ENCODE data around the gene SLC25A6. TPM values are rescaled to one million over a fixed set of nuclear protein-coding genes. Genes with fewer than 3 reads are reported as not detected.

The SLC25A6 gene
- total RNA-seq, 1 experiment from 2014 or later, result 463 TPM

DNA sequence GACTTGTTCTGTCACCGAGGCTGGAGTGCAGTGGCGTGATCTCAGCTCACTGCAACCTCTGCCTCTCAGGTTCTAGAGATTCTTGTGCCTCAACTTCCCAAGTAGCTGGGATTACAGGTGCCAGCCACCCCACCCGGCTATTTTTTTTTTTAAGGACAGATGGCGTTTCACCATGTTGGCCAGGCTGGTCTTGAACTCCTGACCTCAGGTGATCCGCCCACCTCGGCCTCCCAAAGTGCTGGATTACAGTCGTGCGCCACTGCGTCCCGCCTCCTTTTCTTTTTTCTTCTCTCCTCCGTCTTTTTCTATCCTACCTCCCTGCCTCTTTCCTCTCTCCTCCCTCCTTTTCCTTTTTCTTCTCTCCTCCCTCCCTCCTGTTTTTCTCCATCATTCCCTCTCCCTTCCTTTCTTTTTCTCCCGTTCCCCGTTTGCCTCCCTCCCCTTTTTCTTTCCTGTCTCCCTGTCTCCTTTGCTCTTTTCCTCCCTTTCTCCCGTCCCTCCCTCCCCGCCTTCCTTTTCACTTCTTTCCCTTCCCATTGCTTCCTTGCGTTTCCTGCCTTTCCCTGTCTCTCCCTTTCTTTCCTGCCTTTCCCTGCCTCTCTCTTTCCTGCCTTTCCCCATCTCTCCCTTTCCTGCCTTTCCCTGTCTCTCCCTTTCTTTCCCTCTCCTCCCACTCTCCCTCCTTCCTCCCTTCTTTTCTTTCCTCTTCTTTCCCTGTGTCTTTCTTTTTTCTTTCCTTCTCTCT is 2.1 kb upstream of the SLC25A6 start:
- Mint-ChIP-seq H3K27me3 (ENCODE audit: insufficient read depth, unreplicated experiment) (no peaks in the 10 kb centered on the region), H3K9me3 (ENCODE audit: unreplicated experiment) (peaks cover 9% of the 10 kb centered on the region), H3K27ac (ENCODE audit: low read depth, unreplicated experiment) (peak overlapping the region; percentile 96), H3K4me3 (ENCODE audit: unreplicated experiment) (peak overlapping the region; percentile 93), H3K36me3 (ENCODE audit: insufficient read depth, unreplicated experiment) (peaks cover 50% of the 10 kb centered on the region), H3K4me1 (ENCODE audit: insufficient read depth, unreplicated experiment) (peaks cover 27% of the 10 kb centered on the region)
- ChIA-PET CTCF (no interaction called here), POLR2A (no interaction called here)
- TF ChIP-seq, protein P1, sequence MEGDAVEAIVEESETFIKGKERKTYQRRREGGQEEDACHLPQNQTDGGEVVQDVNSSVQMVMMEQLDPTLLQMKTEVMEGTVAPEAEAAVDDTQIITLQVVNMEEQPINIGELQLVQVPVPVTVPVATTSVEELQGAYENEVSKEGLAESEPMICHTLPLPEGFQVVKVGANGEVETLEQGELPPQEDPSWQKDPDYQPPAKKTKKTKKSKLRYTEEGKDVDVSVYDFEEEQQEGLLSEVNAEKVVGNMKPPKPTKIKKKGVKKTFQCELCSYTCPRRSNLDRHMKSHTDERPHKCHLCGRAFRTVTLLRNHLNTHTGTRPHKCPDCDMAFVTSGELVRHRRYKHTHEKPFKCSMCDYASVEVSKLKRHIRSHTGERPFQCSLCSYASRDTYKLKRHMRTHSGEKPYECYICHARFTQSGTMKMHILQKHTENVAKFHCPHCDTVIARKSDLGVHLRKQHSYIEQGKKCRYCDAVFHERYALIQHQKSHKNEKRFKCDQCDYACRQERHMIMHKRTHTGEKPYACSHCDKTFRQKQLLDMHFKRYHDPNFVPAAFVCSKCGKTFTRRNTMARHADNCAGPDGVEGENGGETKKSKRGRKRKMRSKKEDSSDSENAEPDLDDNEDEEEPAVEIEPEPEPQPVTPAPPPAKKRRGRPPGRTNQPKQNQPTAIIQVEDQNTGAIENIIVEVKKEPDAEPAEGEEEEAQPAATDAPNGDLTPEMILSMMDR (IDR thresholded peaks at IDR 0.05; ENCODE audit: unreplicated experiment), result no peak
- intact Hi-C loops (cut with micrococcal nuclease), result loop anchor here (2.0 to 10.0 kb wide), 2 partner anchors 59 to 149 kb away; partner anchors contain the start of gene ASMTL
- BruUV-seq (replicated peaks), result no TSS peak
- DNase-seq (ENCODE audit: unreplicated experiment), result no peak

- intact Hi-C loops (cut with micrococcal nuclease), result loop anchor here (2.0 to 10.0 kb wide), 2 partner anchors 60 to 148 kb away; partner anchors contain the start of gene ASMTL
- H3K4me1 Mint-ChIP-seq (ENCODE audit: insufficient read depth, unreplicated experiment), result peaks cover 27% of the 10 kb centered on the region
- CTCF ChIA-PET, result no interaction called here
- H3K4me3 Mint-ChIP-seq (ENCODE audit: unreplicated experiment), result peak overlapping the region; percentile 93
- peak overlapping the region; percentile 96 for H3K27ac Mint-ChIP-seq (ENCODE audit: low read depth, unreplicated experiment)
- peaks cover 59% of the 10 kb centered on the region for H3K36me3 Mint-ChIP-seq (ENCODE audit: insufficient read depth, unreplicated experiment)
- POLR2A ChIA-PET, result no interaction called here
- H3K27me3 Mint-ChIP-seq (ENCODE audit: insufficient read depth, unreplicated experiment), result no peaks in the 10 kb centered on the region
- peaks cover 9% of the 10 kb centered on the region for H3K9me3 Mint-ChIP-seq (ENCODE audit: unreplicated experiment)
- no TSS peak for BruUV-seq (replicated peaks)
- TF ChIP-seq, protein P1 (IDR thresholded peaks at IDR 0.05; ENCODE audit: unreplicated experiment), result no peak
- peak; percentile 78 for DNase-seq (ENCODE audit: unreplicated experiment)
Observed at GRCh38 chrX:1392376-1393068, 609 bp upstream of the SLC25A6 start.

- Mint-ChIP-seq H3K27me3 (ENCODE audit: insufficient read depth, unreplicated experiment) (no peaks in the 10 kb centered on the region), H3K27ac (ENCODE audit: low read depth, unreplicated experiment) (peak overlapping the region; percentile 96), H3K4me3 (ENCODE audit: unreplicated experiment) (peak overlapping the region; percentile 93), H3K36me3 (ENCODE audit: insufficient read depth, unreplicated experiment) (peaks cover 71% of the 10 kb centered on the region), H3K9me3 (ENCODE audit: unreplicated experiment) (peaks cover 9% of the 10 kb centered on the region), H3K4me1 (ENCODE audit: insufficient read depth, unreplicated experiment) (peaks cover 27% of the 10 kb centered on the region)
- TF ChIP-seq, protein P1 (IDR thresholded peaks at IDR 0.05; ENCODE audit: unreplicated experiment), result no peak
- CTCF ChIA-PET, result no interaction called here
- no TSS peak for BruUV-seq (replicated peaks)
- POLR2A ChIA-PET, result no interaction called here
- DNase-seq (ENCODE audit: unreplicated experiment), result no peak
- intact Hi-C loops (cut with micrococcal nuclease), result loop anchor here (10.0 kb wide), 1 partner anchor 147 kb away; no protein-coding TSS in a partner anchor
Observed at GRCh38 chrX:1391370-1391706, 575 bp downstream of the SLC25A6 start.

GRCh38 chrX:1390621-1391369 is 1.1 kb downstream of the SLC25A6 start:
- DNase-seq (ENCODE audit: unreplicated experiment), result no peak
- intact Hi-C loops (cut with micrococcal nuclease), result loop anchor here (10.0 kb wide), 1 partner anchor 146 kb away; no protein-coding TSS in a partner anchor
- no TSS peak for BruUV-seq (replicated peaks)
- peaks cover 77% of the 10 kb centered on the region for H3K36me3 Mint-ChIP-seq (ENCODE audit: insufficient read depth, unreplicated experiment)
- TF ChIP-seq, protein P1 (IDR thresholded peaks at IDR 0.05; ENCODE audit: unreplicated experiment), result no peak
- POLR2A ChIA-PET, result no interaction called here
- H3K9me3 Mint-ChIP-seq (ENCODE audit: unreplicated experiment), result peaks cover 6% of the 10 kb centered on the region
- peaks cover 21% of the 10 kb centered on the region for H3K4me1 Mint-ChIP-seq (ENCODE audit: insufficient read depth, unreplicated experiment)
- H3K4me3 Mint-ChIP-seq (ENCODE audit: unreplicated experiment), result peak overlapping the region; percentile 93
- CTCF ChIA-PET, result no interaction called here
- H3K27ac Mint-ChIP-seq (ENCODE audit: low read depth, unreplicated experiment), result peak overlapping the region; percentile 96
- H3K27me3 Mint-ChIP-seq (ENCODE audit: insufficient read depth, unreplicated experiment), result no peaks in the 10 kb centered on the region

All from MCF 10A (cell line).